OCI-LY7 (cell line): ENCODE data around the gene PKN1.

ENCODE experiments used
- EZH2phosphoT487 ChIP-seq: fragments of 200-600 bp; sonication (generic); IDR thresholded peaks from 2 replicates; pipeline ENCODE4 v1.6.1; 2018; ENCODE audit warnings: low read depth, borderline replicate concordance, mild to moderate bottlenecking, mixed run types, antibody characterized with exemption, low read length, moderate library complexity, mixed read lengths
- TF ChIP-seq, protein P1 (sequence below): fragments of 200-600 bp; sonication (generic); conservative IDR thresholded peaks from 2 replicates; pipeline ENCODE4 v1.5.1; 2014; ENCODE audit warnings: mild to moderate bottlenecking, antibody characterized with exemption, low read length, moderate library complexity, mixed read lengths

GRCh38 chr19:14459703-14460102, 26.6 kb downstream of the PKN1 start:
- TF ChIP-seq, protein P1, sequence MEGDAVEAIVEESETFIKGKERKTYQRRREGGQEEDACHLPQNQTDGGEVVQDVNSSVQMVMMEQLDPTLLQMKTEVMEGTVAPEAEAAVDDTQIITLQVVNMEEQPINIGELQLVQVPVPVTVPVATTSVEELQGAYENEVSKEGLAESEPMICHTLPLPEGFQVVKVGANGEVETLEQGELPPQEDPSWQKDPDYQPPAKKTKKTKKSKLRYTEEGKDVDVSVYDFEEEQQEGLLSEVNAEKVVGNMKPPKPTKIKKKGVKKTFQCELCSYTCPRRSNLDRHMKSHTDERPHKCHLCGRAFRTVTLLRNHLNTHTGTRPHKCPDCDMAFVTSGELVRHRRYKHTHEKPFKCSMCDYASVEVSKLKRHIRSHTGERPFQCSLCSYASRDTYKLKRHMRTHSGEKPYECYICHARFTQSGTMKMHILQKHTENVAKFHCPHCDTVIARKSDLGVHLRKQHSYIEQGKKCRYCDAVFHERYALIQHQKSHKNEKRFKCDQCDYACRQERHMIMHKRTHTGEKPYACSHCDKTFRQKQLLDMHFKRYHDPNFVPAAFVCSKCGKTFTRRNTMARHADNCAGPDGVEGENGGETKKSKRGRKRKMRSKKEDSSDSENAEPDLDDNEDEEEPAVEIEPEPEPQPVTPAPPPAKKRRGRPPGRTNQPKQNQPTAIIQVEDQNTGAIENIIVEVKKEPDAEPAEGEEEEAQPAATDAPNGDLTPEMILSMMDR = no peak
- no peak for TF ChIP-seq EZH2phosphoT487
